ENCODE data around the gene PRELID2. TPM values are rescaled to one million over a fixed set of nuclear protein-coding genes. Genes with fewer than 3 reads are reported as not detected.

The PRELID2 gene
- total RNA-seq, 2 donors from 2014 or later = 13.9 to 37.6 TPM

DNA sequence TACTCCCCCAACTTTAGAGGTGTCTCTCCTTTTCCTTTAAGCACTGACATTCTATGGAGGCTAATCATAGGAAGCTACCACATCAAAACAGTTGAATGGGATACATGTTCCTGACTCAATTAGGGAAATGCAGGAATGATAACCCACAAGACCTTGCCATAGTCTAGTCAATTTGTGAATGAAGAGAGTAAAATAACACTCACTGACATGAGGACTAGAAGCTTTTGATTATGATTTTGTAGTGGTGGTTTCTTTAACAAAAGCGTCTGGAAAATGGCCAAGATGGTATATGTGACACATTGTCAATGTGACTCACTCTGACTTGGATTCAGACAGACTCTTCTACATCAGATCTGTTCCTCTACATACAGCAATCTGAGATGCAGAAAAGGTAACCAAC, 13.7 kb upstream of the PRELID2 start:
- Histone ChIP-seq H3K4me3 (no peak overlapping the region), H3K27ac (no peak overlapping the region), H3K9me3 (no peaks in the 10 kb centered on the region), H3K36me3 (no peaks in the 10 kb centered on the region), H3K27me3 (no peaks in the 10 kb centered on the region), H3K4me1 (no peaks in the 10 kb centered on the region)
- no peak for DNase-seq (ENCODE audit: low spot score)
- no peak for TF ChIP-seq CTCF (IDR thresholded peaks at IDR 0.05)

DNA sequence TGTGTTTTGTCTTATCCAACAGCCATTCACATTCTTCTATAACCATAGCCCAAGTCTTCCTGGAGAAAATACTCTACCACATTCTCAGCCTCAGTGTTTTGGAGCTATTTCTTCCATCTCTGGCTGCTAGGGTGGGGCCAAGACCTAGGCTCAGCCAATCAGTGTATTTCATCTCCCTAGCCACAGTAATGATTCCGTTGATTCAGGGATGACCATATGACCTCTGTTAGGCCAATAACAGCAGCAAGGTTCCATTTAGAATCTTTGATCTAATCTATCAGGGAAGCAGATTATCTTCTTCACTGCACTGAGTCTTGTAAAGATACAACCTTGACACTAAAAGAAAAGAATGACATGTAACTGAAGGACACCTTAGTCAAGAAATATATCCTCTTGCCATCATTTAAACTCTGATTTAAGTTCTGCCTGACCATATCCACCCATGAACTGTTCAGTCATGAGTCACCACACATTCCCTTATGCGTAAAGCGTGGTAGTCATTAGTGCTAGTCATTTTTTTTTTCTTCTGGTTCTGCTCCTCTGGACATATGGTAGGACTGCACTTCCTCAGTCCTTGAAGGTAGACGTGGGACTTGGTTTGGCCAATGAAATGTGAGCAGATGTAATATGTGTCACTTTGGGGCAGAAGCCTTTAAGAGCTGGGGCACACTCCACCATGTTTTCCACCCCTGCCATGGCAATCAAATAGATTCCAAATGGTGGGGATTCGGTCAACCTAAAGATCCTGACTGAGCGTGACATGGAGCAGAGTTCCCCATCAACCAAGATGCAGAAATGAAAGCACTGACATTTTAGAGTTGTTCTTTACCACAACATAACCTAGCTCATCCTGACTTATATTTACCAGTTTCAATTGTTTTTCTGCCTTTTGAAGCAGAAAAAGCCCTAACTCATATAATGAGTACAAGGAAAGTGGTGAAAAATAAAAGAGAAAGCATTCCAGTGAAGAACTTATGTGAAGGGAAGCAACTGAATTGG, 12.7 kb upstream of the PRELID2 start:
- Histone ChIP-seq H3K27me3 (no peaks in the 10 kb centered on the region), H3K4me3 (no peak overlapping the region), H3K9me3 (no peaks in the 10 kb centered on the region), H3K36me3 (no peaks in the 10 kb centered on the region), H3K27ac (no peak overlapping the region), H3K4me1 (no peaks in the 10 kb centered on the region)
- no peak for TF ChIP-seq CTCF (IDR thresholded peaks at IDR 0.05)
- no peak for DNase-seq (ENCODE audit: low spot score)

DNA sequence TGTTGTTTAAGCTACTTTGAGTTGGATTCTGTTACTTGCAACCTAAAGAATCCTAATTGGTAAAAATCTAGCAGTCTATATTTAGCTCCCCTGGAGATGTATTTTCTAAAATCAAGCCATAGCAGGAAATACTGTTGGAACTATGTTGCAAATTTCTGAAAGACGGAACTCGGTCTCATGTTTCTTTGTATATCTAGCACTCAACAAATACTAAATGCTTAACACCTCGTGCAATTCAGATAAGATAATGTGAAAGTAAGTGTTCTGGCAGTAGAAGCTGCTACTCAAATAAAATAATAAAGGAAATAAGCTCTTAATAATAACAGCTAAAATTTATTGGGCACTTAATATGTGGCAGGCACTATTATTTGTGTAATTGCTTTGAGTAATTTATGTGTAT, 10.9 kb upstream of the PRELID2 start:
- H3K9me3 ChIP-seq = no peaks in the 10 kb centered on the region
- TF ChIP-seq CTCF (IDR thresholded peaks at IDR 0.05) = no peak
- no peaks in the 10 kb centered on the region for H3K27me3 ChIP-seq
- no peak for DNase-seq (ENCODE audit: low spot score)
- no peaks in the 10 kb centered on the region for H3K36me3 ChIP-seq
- H3K27ac ChIP-seq = no peak overlapping the region
- H3K4me1 ChIP-seq = no peaks in the 10 kb centered on the region
- no peak overlapping the region for H3K4me3 ChIP-seq

DNA sequence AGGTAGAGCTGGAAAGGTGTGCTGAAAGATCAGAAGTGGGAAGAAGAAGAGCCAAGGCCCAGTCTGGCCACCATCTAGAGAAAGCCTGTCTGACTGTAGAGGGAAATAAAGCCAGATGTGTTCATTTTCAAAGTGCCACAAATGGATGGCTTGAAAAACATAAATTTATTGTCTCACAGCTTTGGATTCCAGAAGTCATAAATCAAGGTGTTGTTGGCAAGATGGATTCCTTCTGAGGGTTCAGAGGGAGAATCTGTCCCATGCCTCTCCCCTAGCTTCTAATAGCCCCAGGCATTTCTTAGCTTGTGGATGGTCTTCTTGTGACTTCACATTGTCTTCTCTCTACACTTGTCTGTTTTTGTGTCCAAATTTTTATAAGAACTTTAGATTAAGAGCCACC, 6.2 kb upstream of the PRELID2 start:
- Histone ChIP-seq H3K27me3 (no peaks in the 10 kb centered on the region), H3K4me1 (no peaks in the 10 kb centered on the region), H3K27ac (no peak overlapping the region), H3K4me3 (no peak overlapping the region), H3K36me3 (no peaks in the 10 kb centered on the region), H3K9me3 (no peaks in the 10 kb centered on the region)
- DNase-seq (ENCODE audit: low spot score) = no peak
- no peak for TF ChIP-seq CTCF (IDR thresholded peaks at IDR 0.05)

GRCh38 chr5:145840458-145841132, 5.5 kb upstream of the PRELID2 start:
- H3K4me3 ChIP-seq = no peak overlapping the region
- H3K27ac ChIP-seq = no peak overlapping the region
- peaks cover 0 to 6% of the 10 kb centered on the region in 2 donors for H3K4me1 ChIP-seq
- no peaks in the 10 kb centered on the region for H3K9me3 ChIP-seq
- TF ChIP-seq CTCF (IDR thresholded peaks at IDR 0.05) = no peak
- DNase-seq (ENCODE audit: low spot score) = no peak
- no peaks in the 10 kb centered on the region for H3K27me3 ChIP-seq
- H3K36me3 ChIP-seq = no peaks in the 10 kb centered on the region

Data from right atrium auricular region (tissue), 2 donors.